HCT116 (cell line): ENCODE results near the gene RASL11A. TPM values are rescaled to one million over a fixed set of nuclear protein-coding genes. Genes with fewer than 3 reads are reported as not detected.

ENCODE experiments used
- ATAC-seq: fragments of 200-7000 bp; cut with Tn5 transposase; 2 replicates; pipeline ENCODE4 v1.9.1; 2020; ENCODE audit warnings: mild to moderate bottlenecking, moderate library complexity
- BruUV-seq: library from RNA; stranded (reverse); fragments of 400-500 nt; replicated peaks from 2 replicates; lab custom pipeline; 2021; lab: Mats Ljungman, UMichigan
- CTCF ChIA-PET: fragments of 300-600 bp; sonication (Branson Sonifier 250); formaldehyde crosslinking; loops from one replicate; lab custom pipeline; 2021; ENCODE audit warnings: antibody characterized with exemption; lab: Charles Lee
- POLR2A ChIA-PET: fragments of 300-600, 350-600 bp; sonication (Branson Sonifier 250); formaldehyde crosslinking; loops from one replicate; lab custom pipeline; 2021; ENCODE audit warnings: antibody characterized with exemption; lab: Charles Lee
- RAD21 ChIA-PET, 2 experiments: fragments of 300-600 bp; sonication (Branson Sonifier 250); formaldehyde crosslinking; loops; one replicate each; lab custom pipeline; 2023; ENCODE audit warnings: low total read pairs in 2 of 2; ENCODE audit not compliant: uncharacterized antibody in 2 of 2, unreplicated experiment in 2 of 2, low non-redundant PET in 1 of 2; lab: Charles Lee
- DNase-seq: peaks from one replicate; pipeline ENCODE4 v3.0.0-alpha.2; 2010; ENCODE audit warnings: low read depth, low spot score
- H2AFZ ChIP-seq: fragments of 200-600 bp; shearing (Covaris generic), sonication (generic); 2 replicates; pipeline ENCODE4 v1.6.1; 2017; ENCODE audit warnings: low read depth, mixed run types, mixed read lengths, antibody characterized with exemption, low read length; ENCODE audit not compliant: poor library complexity, severe bottlenecking
- H3K27ac ChIP-seq: 2 replicates; pipeline ENCODE4 v1.5.1; 2012; ENCODE audit warnings: low read depth, low read length
- H3K27me3 ChIP-seq: fragments of 200-600 bp; sonication (generic); 2 replicates; pipeline ENCODE4 v1.6.1; 2016; ENCODE audit warnings: mixed run types, low read length, mixed read lengths; ENCODE audit not compliant: insufficient read depth
- H3K36me3 ChIP-seq, 2 experiments: fragments of 200-500 bp in 1 of 2; fragments of 200-600 bp in 1 of 2; sonication (Bioruptor generic) in 1 of 2; sonication (generic) in 1 of 2; 2 replicates each; pipeline versions ENCODE4 v1.5.1 to v1.6.1; 2014 to 2016; ENCODE audit warnings: low read length in 2 of 2, inconsistent platforms in 1 of 2, mixed read lengths in 1 of 2, mixed run types in 1 of 2; ENCODE audit not compliant: insufficient read depth in 2 of 2, control insufficient read depth in 1 of 2
- H3K4me1 ChIP-seq, 2 experiments: fragments of 200-600 bp in 1 of 2; sonication (generic) in 1 of 2; 2 replicates each; pipeline versions ENCODE4 v1.5.1 to v1.6.1; 2012 to 2017; ENCODE audit warnings: low read length in 2 of 2, inconsistent platforms in 1 of 2, mild to moderate bottlenecking in 1 of 2, mixed read lengths in 1 of 2, mixed run types in 1 of 2, moderate library complexity in 1 of 2; ENCODE audit not compliant: insufficient read depth in 2 of 2, control insufficient read depth in 1 of 2
- H3K4me2 ChIP-seq: fragments of 200-600 bp; sonication (generic); 2 replicates; pipeline ENCODE4 v1.6.1; 2017; ENCODE audit warnings: mixed run types, low read length, mixed read lengths
- H3K4me3 ChIP-seq, 2 experiments: fragments of 200-600 bp in 1 of 2; sonication (generic) in 1 of 2; replicated peaks in 1 of 2; 2 replicates each; pipeline ENCODE4 v1.5.1; 2011 to 2016; ENCODE audit warnings: low read length in 2 of 2, control low read depth in 1 of 2, low read depth in 1 of 2, mild to moderate bottlenecking in 1 of 2, mixed read lengths in 1 of 2, mixed run types in 1 of 2
- H3K79me2 ChIP-seq: fragments of 200-600 bp; sonication (generic); 2 replicates; pipeline ENCODE4 v1.6.1; 2017; ENCODE audit warnings: mild to moderate bottlenecking, mixed run types, low read length, moderate library complexity, mixed read lengths; ENCODE audit not compliant: insufficient read depth
- H3K9ac ChIP-seq: fragments of 200-600 bp; sonication (generic); 2 replicates; pipeline ENCODE4 v1.6.1; 2016; ENCODE audit warnings: low read length, mixed read lengths
- H3K9me2 ChIP-seq: fragments of 200-600 bp; sonication (generic), shearing (Covaris generic); 2 replicates; pipeline ENCODE4 v1.6.1; 2017; ENCODE audit warnings: mixed run types, mild to moderate bottlenecking, moderate library complexity; ENCODE audit not compliant: insufficient read depth
- H3K9me3 ChIP-seq, 2 experiments: fragments of 200-500 bp in 1 of 2; fragments of 200-600 bp in 1 of 2; sonication (Bioruptor generic) in 1 of 2; sonication (generic) in 1 of 2; 2 replicates each; pipeline ENCODE4 v1.6.1; 2014 to 2017; ENCODE audit warnings: low read length in 2 of 2, mixed read lengths in 2 of 2, inconsistent platforms in 1 of 2, low read depth in 1 of 2, mild to moderate bottlenecking in 1 of 2, mixed run types in 1 of 2, moderate library complexity in 1 of 2; ENCODE audit not compliant: control insufficient read depth in 1 of 2, insufficient read depth in 1 of 2
- H4K20me1 ChIP-seq: fragments of 200-600 bp; sonication (generic), shearing (Covaris generic); 2 replicates; pipeline ENCODE4 v1.6.1; 2017; ENCODE audit warnings: mixed run types, mild to moderate bottlenecking, moderate library complexity; ENCODE audit not compliant: insufficient read depth
- CBX3 ChIP-seq: IDR thresholded peaks from 2 replicates; pipeline ENCODE4 v1.6.1; 2012; ENCODE audit warnings: low read depth
- CEBPB ChIP-seq: IDR thresholded peaks from 2 replicates; pipeline ENCODE4 v1.6.1; 2012; ENCODE audit warnings: low read depth
- EGR1 ChIP-seq: IDR thresholded peaks from 2 replicates; pipeline ENCODE4 v1.6.1; 2012; ENCODE audit warnings: low read depth
- ELF1 ChIP-seq: IDR thresholded peaks from 2 replicates; pipeline ENCODE4 v1.6.1; 2012; ENCODE audit warnings: low read depth, borderline replicate concordance
- EZH2 ChIP-seq: fragments of 200-600 bp; sonication (generic); IDR thresholded peaks from 2 replicates; pipeline ENCODE4 v1.6.1; 2017; ENCODE audit warnings: antibody characterized with exemption, mixed run types
- EZH2phosphoT487 ChIP-seq: fragments of 200-600 bp; IDR thresholded peaks from 2 replicates; pipeline ENCODE4 v1.6.1; 2018; ENCODE audit warnings: antibody characterized with exemption, borderline replicate concordance
- FOSL1 ChIP-seq: IDR thresholded peaks from 2 replicates; pipeline ENCODE4 v1.6.1; 2012; ENCODE audit warnings: low read depth
- JUND ChIP-seq: IDR thresholded peaks from 2 replicates; pipeline ENCODE4 v1.6.1; 2012
- POLR2A ChIP-seq: IDR thresholded peaks from 2 replicates; pipeline ENCODE4 v1.7.0; 2011; ENCODE audit warnings: borderline replicate concordance; ENCODE audit not compliant: insufficient read depth, insufficient read length; ENCODE audit errors: extremely low read depth
- POLR2AphosphoS5 ChIP-seq: IDR thresholded peaks from 2 replicates; pipeline ENCODE4 v1.6.1; 2011; ENCODE audit warnings: mild to moderate bottlenecking, low read depth, low read length, moderate library complexity
- SIN3A ChIP-seq: IDR thresholded peaks from 2 replicates; pipeline ENCODE4 v1.6.1; 2012; ENCODE audit warnings: low read depth
- SP1 ChIP-seq: IDR thresholded peaks from 2 replicates; pipeline ENCODE4 v1.6.1; 2012; ENCODE audit warnings: low read depth
- SRF ChIP-seq: IDR thresholded peaks from 2 replicates; pipeline ENCODE4 v1.6.1; 2012; ENCODE audit warnings: low read depth
- TCF7L2 ChIP-seq: IDR thresholded peaks from 2 replicates; pipeline ENCODE4 v1.7.0; 2011; ENCODE audit warnings: borderline replicate concordance, inconsistent platforms; ENCODE audit not compliant: insufficient read depth, insufficient read length; ENCODE audit errors: extremely low read depth
- YY1 ChIP-seq: IDR thresholded peaks from 2 replicates; pipeline ENCODE4 v1.6.1; 2011; ENCODE audit warnings: low read length, low read depth, moderate library complexity, mild to moderate bottlenecking; ENCODE audit not compliant: insufficient replicate concordance; ENCODE audit errors: extremely low read depth
- ZFX ChIP-seq: fragments of 450-650 bp; IDR thresholded peaks from 2 replicates; pipeline ENCODE4 v1.6.1; 2017
- ZNF274 ChIP-seq: fragments of 200-500 bp; sonication (Bioruptor generic); IDR thresholded peaks from 2 replicates; pipeline ENCODE4 v1.6.1; 2014; ENCODE audit warnings: mild to moderate bottlenecking, low read depth, low read length, inconsistent platforms
- intact Hi-C: fragments of 100-400 bp; cut with micrococcal nuclease; formaldehyde crosslinking; loops from 2 replicates; pipeline ENCODE4 v1.10.0; 2022
- total RNA-seq: library from RNA; stranded (reverse); gene quantifications from one replicate; pipeline ENCODE4 v1.2.1, GENCODE V29; 2021; ENCODE audit not compliant: unreplicated experiment
- TF ChIP-seq, protein P1 (sequence below), 3 experiments: fragments of 200-600 bp in 1 of 3; sonication (generic) in 1 of 3; IDR thresholded peaks in 2 of 3; conservative IDR thresholded peaks in 1 of 3; 2 replicates each; pipeline ENCODE4 v1.5.1; 2012 to 2017; ENCODE audit warnings: low read depth in 2 of 3, low read length in 2 of 3, antibody characterized with exemption in 1 of 3, borderline replicate concordance in 1 of 3, control low read depth in 1 of 3, mild to moderate bottlenecking in 1 of 3, mixed read lengths in 1 of 3, mixed run types in 1 of 3, moderate library complexity in 1 of 3; ENCODE audit not compliant: insufficient read depth in 1 of 3
- TF ChIP-seq, protein P2 (sequence below): IDR thresholded peaks from 2 replicates; pipeline ENCODE4 v1.6.1; 2011; ENCODE audit warnings: mild to moderate bottlenecking, low read length, moderate library complexity; ENCODE audit not compliant: insufficient replicate concordance; ENCODE audit errors: extremely low read depth
- TF ChIP-seq, protein P3 (sequence below): IDR thresholded peaks from 2 replicates; pipeline ENCODE4 v1.6.1; 2012
- TF ChIP-seq, protein P4 (sequence below): IDR thresholded peaks from 2 replicates; pipeline ENCODE4 v1.6.1; 2012

Gene RASL11A
- total RNA-seq, 1 experiment from 2014 or later: 5.0 TPM

DNA sequence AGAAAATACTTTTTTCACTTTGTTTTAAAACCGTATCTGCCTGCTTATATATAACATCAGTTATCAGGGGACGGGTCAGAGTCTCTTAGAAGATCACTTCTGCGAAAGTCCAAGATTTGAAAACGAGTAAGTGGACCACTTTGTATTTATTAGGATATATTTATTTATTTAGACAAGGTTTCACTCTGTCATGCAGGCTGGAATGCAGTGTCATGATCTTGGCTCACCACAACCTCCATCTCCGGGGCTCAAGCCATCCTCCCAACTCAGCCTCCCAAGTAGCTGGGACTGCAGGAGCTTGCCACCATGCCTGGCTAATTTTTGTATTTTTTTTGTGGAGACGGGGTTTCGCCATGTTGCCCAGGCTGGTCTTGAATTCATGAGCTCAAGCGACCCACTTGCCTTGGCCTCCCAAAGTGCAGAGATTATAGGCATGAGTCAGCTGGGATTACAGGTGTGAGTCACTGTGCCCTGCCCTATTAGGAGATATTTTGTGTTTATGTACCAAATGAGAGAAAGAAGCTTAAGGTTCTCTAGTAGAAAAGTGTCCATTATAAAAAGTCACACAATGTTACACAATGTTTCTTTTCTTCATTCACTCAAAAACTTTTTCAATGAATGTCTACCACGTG lies 39.5 kb downstream of the RASL11A start:
- H3K9ac ChIP-seq: no peak overlapping the region
- intact Hi-C loops: no loop called here
- no peaks in the 10 kb centered on the region for H3K9me3 ChIP-seq
- H3K4me3 ChIP-seq: peak overlapping the region in 1 of 2 experiments; percentile 25; a peak in 2 of 4 replicates
- peak overlapping the region; percentile 50 for H2AFZ ChIP-seq
- peaks cover 20 to 36% of the 10 kb centered on the region in 2 experiments for H3K4me1 ChIP-seq
- peak; percentile 56 for DNase-seq
- BruUV-seq: no TSS peak
- H3K27ac ChIP-seq: peak overlapping the region; percentile 31; the same call in 1 of the 2 replicates
- H3K4me2 ChIP-seq: peak overlapping the region; percentile 48
- CTCF ChIA-PET: interaction anchor here (1.3 to 2.5 kb wide), 2 partner anchors 29 to 40 kb away, joined by 3 to 14 read pairs; partner anchors contain the start of gene RASL11A
- H3K79me2 ChIP-seq: no peaks in the 10 kb centered on the region
- peak; percentile 76 for ATAC-seq
- H3K36me3 ChIP-seq: no peaks in the 10 kb centered on the region
- no peaks in the 10 kb centered on the region for H4K20me1 ChIP-seq
- H3K27me3 ChIP-seq: no peaks in the 10 kb centered on the region
- RAD21 ChIA-PET: interaction anchor here in 1 of 2 experiments (0.6 kb wide), 1 partner anchor 32 kb away, joined by 6 read pairs; no protein-coding TSS in a partner anchor
- H3K9me2 ChIP-seq: no peaks in the 10 kb centered on the region
- POLR2A ChIA-PET: interaction anchor here (0.7 to 1.4 kb wide), 3 partner anchors 8 to 30 kb away, joined by 3 to 4 read pairs (median 4); no protein-coding TSS in a partner anchor
- no peak for TF ChIP-seq POLR2AphosphoS5
- TF ChIP-seq SP1: peak; percentile 47; the same call in 1 of the 2 replicates
- TF ChIP-seq CEBPB: no peak
- TF ChIP-seq ELF1: no peak
- no peak for TF ChIP-seq EGR1
- no peak for TF ChIP-seq POLR2A
- peak; percentile 60; the same call in 1 of the 2 replicates for TF ChIP-seq CBX3
- TF ChIP-seq, protein P1, sequence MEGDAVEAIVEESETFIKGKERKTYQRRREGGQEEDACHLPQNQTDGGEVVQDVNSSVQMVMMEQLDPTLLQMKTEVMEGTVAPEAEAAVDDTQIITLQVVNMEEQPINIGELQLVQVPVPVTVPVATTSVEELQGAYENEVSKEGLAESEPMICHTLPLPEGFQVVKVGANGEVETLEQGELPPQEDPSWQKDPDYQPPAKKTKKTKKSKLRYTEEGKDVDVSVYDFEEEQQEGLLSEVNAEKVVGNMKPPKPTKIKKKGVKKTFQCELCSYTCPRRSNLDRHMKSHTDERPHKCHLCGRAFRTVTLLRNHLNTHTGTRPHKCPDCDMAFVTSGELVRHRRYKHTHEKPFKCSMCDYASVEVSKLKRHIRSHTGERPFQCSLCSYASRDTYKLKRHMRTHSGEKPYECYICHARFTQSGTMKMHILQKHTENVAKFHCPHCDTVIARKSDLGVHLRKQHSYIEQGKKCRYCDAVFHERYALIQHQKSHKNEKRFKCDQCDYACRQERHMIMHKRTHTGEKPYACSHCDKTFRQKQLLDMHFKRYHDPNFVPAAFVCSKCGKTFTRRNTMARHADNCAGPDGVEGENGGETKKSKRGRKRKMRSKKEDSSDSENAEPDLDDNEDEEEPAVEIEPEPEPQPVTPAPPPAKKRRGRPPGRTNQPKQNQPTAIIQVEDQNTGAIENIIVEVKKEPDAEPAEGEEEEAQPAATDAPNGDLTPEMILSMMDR (IDR thresholded peaks at IDR 0.05 in 2 of 3, conservative IDR thresholded peaks at IDR 0.05 in 1 of 3; ENCODE audit: borderline replicate concordance in 1 of 3, insufficient read depth in 1 of 3, low read depth in 2 of 3, low read length in 2 of 3): no peak
- no peak; the same call in 1 of the 2 replicates for TF ChIP-seq SRF
- TF ChIP-seq, protein P2, sequence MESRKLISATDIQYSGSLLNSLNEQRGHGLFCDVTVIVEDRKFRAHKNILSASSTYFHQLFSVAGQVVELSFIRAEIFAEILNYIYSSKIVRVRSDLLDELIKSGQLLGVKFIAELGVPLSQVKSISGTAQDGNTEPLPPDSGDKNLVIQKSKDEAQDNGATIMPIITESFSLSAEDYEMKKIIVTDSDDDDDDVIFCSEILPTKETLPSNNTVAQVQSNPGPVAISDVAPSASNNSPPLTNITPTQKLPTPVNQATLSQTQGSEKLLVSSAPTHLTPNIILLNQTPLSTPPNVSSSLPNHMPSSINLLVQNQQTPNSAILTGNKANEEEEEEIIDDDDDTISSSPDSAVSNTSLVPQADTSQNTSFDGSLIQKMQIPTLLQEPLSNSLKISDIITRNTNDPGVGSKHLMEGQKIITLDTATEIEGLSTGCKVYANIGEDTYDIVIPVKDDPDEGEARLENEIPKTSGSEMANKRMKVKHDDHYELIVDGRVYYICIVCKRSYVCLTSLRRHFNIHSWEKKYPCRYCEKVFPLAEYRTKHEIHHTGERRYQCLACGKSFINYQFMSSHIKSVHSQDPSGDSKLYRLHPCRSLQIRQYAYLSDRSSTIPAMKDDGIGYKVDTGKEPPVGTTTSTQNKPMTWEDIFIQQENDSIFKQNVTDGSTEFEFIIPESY: no peak
- TF ChIP-seq, protein P3, sequence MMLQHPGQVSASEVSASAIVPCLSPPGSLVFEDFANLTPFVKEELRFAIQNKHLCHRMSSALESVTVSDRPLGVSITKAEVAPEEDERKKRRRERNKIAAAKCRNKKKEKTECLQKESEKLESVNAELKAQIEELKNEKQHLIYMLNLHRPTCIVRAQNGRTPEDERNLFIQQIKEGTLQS: 0 out of 2 replicates have a peak, but pooled peaks have one; percentile 16
- peak; percentile 76 for TF ChIP-seq JUND
- TF ChIP-seq YY1: no peak
- TF ChIP-seq EZH2phosphoT487: no peak
- TF ChIP-seq, protein P4, sequence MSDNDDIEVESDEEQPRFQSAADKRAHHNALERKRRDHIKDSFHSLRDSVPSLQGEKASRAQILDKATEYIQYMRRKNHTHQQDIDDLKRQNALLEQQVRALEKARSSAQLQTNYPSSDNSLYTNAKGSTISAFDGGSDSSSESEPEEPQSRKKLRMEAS: peak; percentile 20; the same call in 1 of the 2 replicates
- no peak for TF ChIP-seq ZNF274
- TF ChIP-seq ZFX: no peak
- no peak for TF ChIP-seq SIN3A
- no peak for TF ChIP-seq TCF7L2
- peak; percentile 85 for TF ChIP-seq FOSL1
- no peak for TF ChIP-seq EZH2
